Effector memory CD8-positive, alpha-beta T cell (primary cell): ENCODE results near the gene EBP.
"Not testable (repeated sequence)": the region's sequence is repeated elsewhere in the genome, so short reads cannot be mapped to it uniquely, and the experiment has no call there.

Source experiments
- ATAC-seq: fragments of 150-1000 bp; cut with Tn5 transposase; replicated peaks from 2 replicates; pipeline ENCODE4 v1.10.0; 2021; ENCODE audit warnings: mild to moderate bottlenecking, moderate library complexity
- DNase-seq, 3 experiments: peaks; one replicate each; pipeline ENCODE4 v3.0.0; 2021
- H3K27ac Mint-ChIP-seq, 2 donors: one replicate each; pipeline ENCODE4 v1.8.0; 2022; ENCODE audit warnings: mild to moderate bottlenecking in 2 of 2, mixed read lengths in 2 of 2, moderate library complexity in 2 of 2
- H3K27me3 Mint-ChIP-seq, 2 donors: one replicate each; pipeline ENCODE4 v1.8.0; 2022; ENCODE audit warnings: mixed read lengths in 2 of 2
- H3K36me3 Mint-ChIP-seq: one replicate; pipeline ENCODE4 v1.8.0; 2022; ENCODE audit warnings: mild to moderate bottlenecking, moderate library complexity, mixed read lengths; ENCODE audit not compliant: insufficient read depth
- H3K4me1 Mint-ChIP-seq, 2 donors: one replicate each; pipeline ENCODE4 v1.8.0; 2022; ENCODE audit warnings: low read depth in 2 of 2, mixed read lengths in 2 of 2
- H3K4me3 Mint-ChIP-seq, 2 donors: one replicate each; pipeline ENCODE4 v1.8.0; 2022; ENCODE audit warnings: mild to moderate bottlenecking in 2 of 2, mixed read lengths in 2 of 2, moderate library complexity in 2 of 2
- H3K9me3 Mint-ChIP-seq, 2 donors: one replicate each; pipeline ENCODE4 v1.8.0; 2022; ENCODE audit warnings: mixed read lengths in 2 of 2

The EBP gene

GRCh38 chrX:48520455-48520854, 1.2 kb upstream of the EBP start:
- Mint-ChIP-seq H3K36me3 (peaks cover 25% of the 10 kb centered on the region), H3K27ac (peak overlapping the region; percentile 94 to 97), H3K4me1 (peaks cover 15 to 18% of the 10 kb centered on the region in 2 donors), H3K9me3 (no peaks in the 10 kb centered on the region), H3K4me3 (peak overlapping the region; percentile 84 to 85), H3K27me3 (no peaks in the 10 kb centered on the region)
- DNase-seq (no peak), ATAC-seq (no peak)

- Mint-ChIP-seq H3K9me3 (no peaks in the 10 kb centered on the region), H3K27ac (peak overlapping the region; percentile 94 to 97), H3K36me3 (peaks cover 22% of the 10 kb centered on the region), H3K27me3 (no peaks in the 10 kb centered on the region), H3K4me3 (peak overlapping the region; percentile 84 to 85), H3K4me1 (peaks cover 15 to 18% of the 10 kb centered on the region in 2 donors)
- ATAC-seq (no peak), DNase-seq (no peak)
Measured at GRCh38 chrX:48520976-48521352, 644 bp upstream of the EBP start.

GRCh38 chrX:48522291-48522690, 683 bp downstream of the EBP start:
- Mint-ChIP-seq H3K9me3 (no peaks in the 10 kb centered on the region), H3K4me3 (peak overlapping the region; percentile 84 to 85), H3K27me3 (no peaks in the 10 kb centered on the region), H3K4me1 (peaks cover 15 to 27% of the 10 kb centered on the region in 2 donors), H3K36me3 (peaks cover 31% of the 10 kb centered on the region), H3K27ac (peak overlapping the region; percentile 94 to 97)
- ATAC-seq: no peak
- DNase-seq: no peak

- H3K4me1 Mint-ChIP-seq: peaks cover 15 to 32% of the 10 kb centered on the region in 2 donors
- H3K4me3 Mint-ChIP-seq: peak overlapping the region; percentile 43 to 85
- no peak for ATAC-seq
- H3K27me3 Mint-ChIP-seq: no peaks in the 10 kb centered on the region
- no peaks in the 10 kb centered on the region for H3K9me3 Mint-ChIP-seq
- peaks cover 45% of the 10 kb centered on the region for H3K36me3 Mint-ChIP-seq
- no peak overlapping the region for H3K27ac Mint-ChIP-seq
- DNase-seq: no peak
Measured at GRCh38 chrX:48523682-48524081, 2.1 kb downstream of the EBP start.

- not testable (repeated sequence) for H3K27ac Mint-ChIP-seq, ATAC-seq, DNase-seq, H3K27me3 Mint-ChIP-seq, H3K9me3 Mint-ChIP-seq, H3K4me3 Mint-ChIP-seq
- H3K36me3 Mint-ChIP-seq: peaks cover 59% of the 10 kb centered on the region
- peaks cover 8 to 22% of the 10 kb centered on the region in 2 donors for H3K4me1 Mint-ChIP-seq
Measured at GRCh38 chrX:48525853-48526252, 4.2 kb downstream of the EBP start.

GRCh38 chrX:48530736-48531135, 9.1 kb downstream of the EBP start:
- peaks cover 19 to 27% of the 10 kb centered on the region in 2 donors for H3K4me1 Mint-ChIP-seq
- H3K27me3 Mint-ChIP-seq: no peaks in the 10 kb centered on the region
- H3K4me3 Mint-ChIP-seq: no peak overlapping the region
- peak overlapping the region in 1 of 2 donors; percentile 90 for H3K27ac Mint-ChIP-seq
- ATAC-seq (no peak), DNase-seq (no peak)
- peaks cover 46% of the 10 kb centered on the region for H3K36me3 Mint-ChIP-seq
- no peaks in the 10 kb centered on the region for H3K9me3 Mint-ChIP-seq

- peak; percentile 85 for ATAC-seq
- Mint-ChIP-seq H3K9me3 (no peaks in the 10 kb centered on the region), H3K4me1 (peaks cover 19 to 23% of the 10 kb centered on the region in 2 donors), H3K4me3 (peak overlapping the region; percentile 0 to 19), H3K27ac (peak overlapping the region; percentile 90 to 92), H3K36me3 (peaks cover 39% of the 10 kb centered on the region), H3K27me3 (no peaks in the 10 kb centered on the region)
- no peak for DNase-seq
Measured at GRCh38 chrX:48531358-48531959, 9.9 kb downstream of the EBP start.

- Mint-ChIP-seq H3K9me3 (no peaks in the 10 kb centered on the region), H3K36me3 (peaks cover 33% of the 10 kb centered on the region), H3K4me1 (peaks cover 18 to 19% of the 10 kb centered on the region in 2 donors), H3K27ac (peak overlapping the region in 1 of 2 donors; percentile 90), H3K27me3 (no peaks in the 10 kb centered on the region), H3K4me3 (peak overlapping the region; percentile 0 to 19)
- DNase-seq (no peak), ATAC-seq (no peak)
Measured at GRCh38 chrX:48532161-48532560, 10.6 kb downstream of the EBP start.

- Mint-ChIP-seq H3K27me3 (no peaks in the 10 kb centered on the region), H3K4me1 (peaks cover 18 to 19% of the 10 kb centered on the region in 2 donors), H3K27ac (peak overlapping the region in 1 of 2 donors; percentile 90), H3K36me3 (peaks cover 24% of the 10 kb centered on the region), H3K9me3 (no peaks in the 10 kb centered on the region), H3K4me3 (no peak overlapping the region)
- ATAC-seq: no peak
- no peak for DNase-seq
Measured at GRCh38 chrX:48533165-48533564, 11.6 kb downstream of the EBP start.

GRCh38 chrX:48538641-48539344, 17.2 kb downstream of the EBP start:
- ATAC-seq: no peak
- Mint-ChIP-seq H3K4me3 (peak overlapping the region; percentile 82 to 92), H3K27ac (peak overlapping the region; percentile 91 to 92), H3K27me3 (no peaks in the 10 kb centered on the region), H3K36me3 (peaks cover 36% of the 10 kb centered on the region), H3K9me3 (no peaks in the 10 kb centered on the region), H3K4me1 (peaks cover 17 to 20% of the 10 kb centered on the region in 2 donors)
- no peak for DNase-seq

GRCh38 chrX:48539345-48540027, 17.9 kb downstream of the EBP start, which contains the start of gene TBC1D25:
TSS of gene TBC1D25 (plus strand) at chrX:48539714. CDS start at chrX:48539798, 84 bp downstream.
- peak within 1 kb of the TSS; percentile 91 to 92 for H3K27ac Mint-ChIP-seq
- DNase-seq (peak; percentile 91 to 94 (median 92)), ATAC-seq (peak; percentile 86)
- H3K27me3 Mint-ChIP-seq: no peaks in the 10 kb centered on the region
- no peaks in the 10 kb centered on the region for H3K9me3 Mint-ChIP-seq
- peaks cover 17 to 19% of the 10 kb centered on the region in 2 donors for H3K4me1 Mint-ChIP-seq
- H3K36me3 Mint-ChIP-seq: peaks cover 41% of the 10 kb centered on the region
- H3K4me3 Mint-ChIP-seq: peak within 1 kb of the TSS; percentile 82 to 92

GRCh38 chrX:48540028-48540375, 18.4 kb downstream of the EBP start:
- peak; percentile 38 to 57 (median 49) for DNase-seq
- Mint-ChIP-seq H3K27ac (peak overlapping the region; percentile 91 to 92), H3K9me3 (no peaks in the 10 kb centered on the region), H3K4me1 (peaks cover 15 to 19% of the 10 kb centered on the region in 2 donors), H3K27me3 (no peaks in the 10 kb centered on the region), H3K36me3 (peaks cover 45% of the 10 kb centered on the region), H3K4me3 (peak overlapping the region; percentile 82 to 92)
- ATAC-seq: peak; percentile 44

- no peaks in the 10 kb centered on the region for H3K9me3 Mint-ChIP-seq
- peak overlapping the region; percentile 91 to 92 for H3K27ac Mint-ChIP-seq
- no peaks in the 10 kb centered on the region for H3K27me3 Mint-ChIP-seq
- DNase-seq (no peak), ATAC-seq (no peak)
- peak overlapping the region; percentile 82 to 92 for H3K4me3 Mint-ChIP-seq
- peaks cover 14 to 19% of the 10 kb centered on the region in 2 donors for H3K4me1 Mint-ChIP-seq
- H3K36me3 Mint-ChIP-seq: peaks cover 46% of the 10 kb centered on the region
Measured at GRCh38 chrX:48540480-48540879, 18.9 kb downstream of the EBP start.
